Psoas muscle (tissue), 8 donors: ENCODE measurements around the gene PDZD8. TPM values are rescaled to one million over a fixed set of nuclear protein-coding genes. Genes with fewer than 3 reads are reported as not detected.

ENCODE experiments used
- ATAC-seq, 4 donors: fragments of 200-7000 bp; cut with Tn5 transposase; one replicate each; pipeline ENCODE4 v1.9.1; 2020; ENCODE audit warnings: moderate library complexity in 3 of 4, mild to moderate bottlenecking in 2 of 4
- DNase-seq, 2 donors: peaks; one replicate each; pipeline ENCODE4 v3.0.0-alpha.2; 2020
- H3K27ac ChIP-seq: fragments of 200-600 bp; one replicate; pipeline ENCODE4 v1.8.0; 2022
- H3K27me3 ChIP-seq, 3 donors: fragments of 200-600 bp in 1 of 3; one replicate each; pipeline versions ENCODE4 v1.6.1 to v1.8.0; 2013 to 2022; ENCODE audit warnings: low read length in 2 of 3, mild to moderate bottlenecking in 2 of 3, moderate library complexity in 1 of 3; ENCODE audit not compliant: insufficient read depth in 3 of 3
- H3K36me3 ChIP-seq, 2 donors: fragments of 200-600 bp in 1 of 2; one replicate each; pipeline versions ENCODE4 v1.6.1 to v1.8.0; 2013 to 2022; ENCODE audit warnings: low read depth in 1 of 2, mild to moderate bottlenecking in 1 of 2, moderate library complexity in 1 of 2; ENCODE audit not compliant: insufficient read depth in 1 of 2
- H3K4me1 ChIP-seq: fragments of 200-600 bp; one replicate; pipeline ENCODE4 v1.8.0; 2022
- H3K4me3 ChIP-seq: fragments of 200-600 bp; one replicate; pipeline ENCODE4 v1.8.0; 2022; ENCODE audit warnings: mild to moderate bottlenecking
- H3K9me3 ChIP-seq: fragments of 200-600 bp; one replicate; pipeline ENCODE4 v1.8.0; 2022
- CTCF ChIP-seq: fragments of 200-600 bp; IDR thresholded peaks from one replicate; pipeline ENCODE4 v1.8.0; 2022; ENCODE audit warnings: antibody characterized with exemption
- WGBS, 3 donors: extraction: QIAGEN DNeasy Blood & Tissue Kit; methylation state at CpG; one replicate each; pipeline versions ENCODE4 v1.1.6 to v1.1.7; 2013; 5-methylcytosine and 5-hydroxymethylcytosine counted together
- intact Hi-C, 2 donors: fragments of 100-400 bp; cut with DNase I; formaldehyde crosslinking; loops; one replicate each; pipeline versions ENCODE4 v1.11.0 to v1.14.2; 2022
- polyA plus RNA-seq, 3 donors: library from polyadenylated mRNA; stranded (reverse); fragments of 200-250 nt; gene quantifications; one replicate each; pipeline ENCODE4 v1.2.3, GENCODE V29; 2013
- total RNA-seq, 4 donors: library from RNA; stranded (reverse); fragmentation: NEBNext Ultra II Directional in 2 of 4; extraction: Animal tissue kit (Norgen Biotek cat#: 25700) in 2 of 4; gene quantifications; one replicate each; pipeline versions ENCODE4 v1.2.1 to v1.2.4, GENCODE V29; 2021 to 2023
- donor health status: healthy with polysubstance abuse.
- donor health status: DM: no; HTN: no; CAD: no; lungs with moderate emphysema.
- donor health status: Bipolar disorder and iron deficiency.
- donor health status: healthy.
- donor health status: DM: yes; HTN: yes; CAD: no.
- donor health status: DM: no; HTN: no; CAD: no.
- donor health status: DM: no; HTN: no; CAD: no.
- donor health status: DM: yes; HTN: yes; CAD: no.

The PDZD8 gene
- total and polyA plus RNA-seq, 7 donors, result 3.3 to 20.3 (median 19.1) TPM

- Histone ChIP-seq H3K4me3 (no peak overlapping the region), H3K9me3 (no peaks in the 10 kb centered on the region), H3K27ac (no peak overlapping the region), H3K27me3 (peaks cover 0 to 2% (median 0%) of the 10 kb centered on the region in 3 donors), H3K36me3 (no peaks in the 10 kb centered on the region), H3K4me1 (no peaks in the 10 kb centered on the region)
- TF ChIP-seq CTCF, result no peak
- intact Hi-C loops, result no loop called here
- DNase-seq (no peak), ATAC-seq (no peak)
- WGBS, 3 donors, result 85 to 87% (median 86%) methylated on average over 5 of the region's 5 CpGs
These were observed 45.5 kb upstream of the PDZD8 start for GRCh38 chr10:117420768-117421167.

DNA sequence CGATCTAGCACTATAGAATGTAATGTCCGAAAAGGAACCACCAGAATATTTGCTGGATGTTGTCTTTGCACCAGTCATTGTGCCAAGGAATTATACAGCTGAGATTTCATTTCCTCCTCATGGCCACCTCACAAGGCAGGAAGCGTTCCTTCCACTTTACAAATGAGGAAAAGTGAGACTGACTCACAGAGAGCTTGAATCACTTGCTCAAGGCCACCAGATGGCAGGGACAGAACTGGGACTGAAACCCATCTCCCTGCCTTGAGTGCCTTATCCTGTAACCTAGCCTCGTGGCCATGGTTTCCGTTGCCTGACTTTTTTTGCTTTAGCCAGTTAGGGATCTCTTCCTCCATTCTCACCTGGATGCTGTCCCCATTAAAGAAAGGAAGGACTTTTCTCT, 44.7 kb upstream of the PDZD8 start:
- no peak overlapping the region for H3K4me3 ChIP-seq
- intact Hi-C loops, result no loop called here
- ATAC-seq (no peak), DNase-seq (no peak)
- no peaks in the 10 kb centered on the region for H3K36me3 ChIP-seq
- H3K9me3 ChIP-seq, result no peaks in the 10 kb centered on the region
- H3K27me3 ChIP-seq, result peaks cover 0 to 2% (median 0%) of the 10 kb centered on the region in 3 donors
- H3K27ac ChIP-seq, result no peak overlapping the region
- no peak for TF ChIP-seq CTCF
- WGBS, 3 donors, result 67 to 75% (median 75%) methylated on average over 5 of the region's 5 CpGs
- H3K4me1 ChIP-seq, result no peaks in the 10 kb centered on the region

DNA sequence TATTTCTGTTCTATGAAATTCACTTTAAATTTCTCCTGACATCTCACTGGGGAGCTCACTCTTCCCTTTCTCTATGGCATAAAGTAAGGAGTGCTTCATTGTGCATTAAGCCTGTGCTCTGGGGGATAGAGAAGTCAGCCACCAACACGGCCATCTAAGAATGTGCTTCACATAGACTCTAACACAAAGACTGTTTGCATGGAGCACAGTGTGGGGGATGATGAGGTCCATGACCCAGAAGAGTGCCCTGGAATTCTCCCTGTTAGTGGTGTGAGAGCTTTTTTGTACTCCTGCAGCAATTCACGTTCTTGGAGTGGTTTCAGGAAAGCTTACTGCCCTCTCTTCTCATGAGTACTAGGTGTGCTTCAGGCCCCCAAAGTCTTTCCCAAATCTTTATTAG, 43.9 kb upstream of the PDZD8 start:
- no peak for DNase-seq
- H3K36me3 ChIP-seq, result no peaks in the 10 kb centered on the region
- no peak overlapping the region for H3K27ac ChIP-seq
- H3K4me1 ChIP-seq, result no peaks in the 10 kb centered on the region
- intact Hi-C loops, result no loop called here
- no peak for ATAC-seq
- H3K9me3 ChIP-seq, result no peaks in the 10 kb centered on the region
- no peak for TF ChIP-seq CTCF
- peaks cover 0 to 2% (median 0%) of the 10 kb centered on the region in 3 donors for H3K27me3 ChIP-seq
- WGBS, 3 donors, result 55 to 69% (median 61%) methylated on average over 2 of the region's 2 CpGs
- no peak overlapping the region for H3K4me3 ChIP-seq

GRCh38 chr10:117418121-117418520, 42.9 kb upstream of the PDZD8 start:
- H3K36me3 ChIP-seq, result no peaks in the 10 kb centered on the region
- H3K27me3 ChIP-seq, result peaks cover 0 to 5% (median 2%) of the 10 kb centered on the region in 3 donors
- no peaks in the 10 kb centered on the region for H3K4me1 ChIP-seq
- ATAC-seq, result no peak
- 64 to 65% (median 65%) methylated on average over 4 of the region's 4 CpGs for WGBS, 3 donors
- TF ChIP-seq CTCF, result no peak
- intact Hi-C loops, result no loop called here
- DNase-seq, result no peak
- H3K4me3 ChIP-seq, result no peak overlapping the region
- no peaks in the 10 kb centered on the region for H3K9me3 ChIP-seq
- H3K27ac ChIP-seq, result no peak overlapping the region

DNA sequence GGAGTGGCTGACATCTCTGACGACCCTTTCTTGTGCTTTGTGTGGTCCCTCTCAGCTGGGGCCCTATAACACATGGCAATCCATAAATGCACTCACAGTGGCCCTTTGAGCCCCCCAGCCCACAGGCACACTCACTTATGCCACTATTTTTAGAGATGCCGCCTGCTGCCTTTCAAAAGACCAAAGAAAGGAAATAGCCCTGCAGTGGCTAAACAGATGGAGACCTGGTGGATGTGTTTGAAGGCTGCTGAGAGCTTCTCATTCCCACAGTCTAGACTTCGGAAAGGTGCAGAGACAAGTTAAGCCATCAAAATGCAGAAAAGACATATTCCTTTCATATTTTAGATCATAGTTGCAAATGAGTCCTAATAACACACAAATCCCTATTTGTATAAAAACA, 42.0 kb upstream of the PDZD8 start:
- 57 to 65% (median 63%) methylated on average over 3 of the region's 3 CpGs for WGBS, 3 donors

More for the DNA sequence above, 42.0 kb upstream of the PDZD8 start:
- H3K27me3 ChIP-seq, result peaks cover 0 to 5% (median 2%) of the 10 kb centered on the region in 3 donors
- intact Hi-C loops, result no loop called here
- H3K4me3 ChIP-seq, result no peak overlapping the region
- ATAC-seq (no peak), DNase-seq (no peak)
- H3K36me3 ChIP-seq, result no peaks in the 10 kb centered on the region
- TF ChIP-seq CTCF, result no peak
- no peaks in the 10 kb centered on the region for H3K9me3 ChIP-seq
- H3K27ac ChIP-seq, result no peak overlapping the region
- no peaks in the 10 kb centered on the region for H3K4me1 ChIP-seq
